Type B pancreatic cell (in vitro differentiated cells): ENCODE data around the gene AK5. TPM values are rescaled to one million over a fixed set of nuclear protein-coding genes. Genes with fewer than 3 reads are reported as not detected.

Experiments
- DNase-seq: peaks from one replicate; pipeline ENCODE4 v3.0.0; 2021; ENCODE audit warnings: mixed read lengths; ENCODE audit not compliant: unreplicated experiment; ENCODE audit errors: extremely low spot score
- H3K27ac Mint-ChIP-seq: 2 replicates; pipeline ENCODE4 v1.8.0; 2021; ENCODE audit warnings: mild to moderate bottlenecking, mixed read lengths
- H3K27me3 Mint-ChIP-seq: 2 replicates; pipeline ENCODE4 v1.8.0; 2021; ENCODE audit warnings: mixed read lengths
- H3K36me3 Mint-ChIP-seq: 2 replicates; pipeline ENCODE4 v1.8.0; 2021; ENCODE audit warnings: mixed read lengths
- H3K4me1 Mint-ChIP-seq: one replicate; pipeline ENCODE4 v1.8.0; 2021; ENCODE audit warnings: mixed read lengths; ENCODE audit not compliant: unreplicated experiment
- H3K4me3 Mint-ChIP-seq: 2 replicates; pipeline ENCODE4 v1.8.0; 2021; ENCODE audit warnings: mild to moderate bottlenecking, mixed read lengths
- H3K9me3 Mint-ChIP-seq: 2 replicates; pipeline ENCODE4 v1.8.0; 2021; ENCODE audit warnings: mixed read lengths
- total RNA-seq: library from RNA; stranded (reverse); gene quantifications from 2 replicates; pipeline ENCODE4 v1.2.1, GENCODE V29; 2021; ENCODE audit warnings: low replicate concordance
- TF ChIP-seq, protein P1 (sequence below): fragments of 200-600 bp; sonication (generic); conservative IDR thresholded peaks from 2 replicates; pipeline ENCODE4 v1.5.0; 2021; ENCODE audit warnings: antibody characterized with exemption, mild to moderate bottlenecking

Gene AK5
- total RNA-seq, 1 donor from 2014 or later = 1.0 TPM

DNA sequence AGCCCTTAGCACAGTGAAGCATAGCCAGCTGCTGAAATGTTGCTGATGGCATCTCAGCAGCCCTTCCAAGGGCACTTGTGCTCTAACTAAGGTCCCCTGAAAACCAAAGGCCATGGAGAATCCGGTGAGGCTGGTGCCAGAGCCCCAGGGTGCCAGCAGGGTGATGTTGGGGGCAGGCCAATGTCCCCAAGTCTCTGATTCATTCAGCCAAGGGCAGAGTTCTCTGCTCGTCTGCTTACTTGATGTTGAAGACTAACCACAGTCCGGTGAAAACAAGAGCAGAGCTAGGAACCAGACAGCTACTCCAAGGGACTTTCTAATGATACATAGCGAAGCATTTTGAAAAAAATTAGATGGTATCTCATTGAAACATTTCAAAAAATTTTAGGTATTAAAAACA is 250.8 kb downstream of the AK5 start:
- TF ChIP-seq, protein P1, sequence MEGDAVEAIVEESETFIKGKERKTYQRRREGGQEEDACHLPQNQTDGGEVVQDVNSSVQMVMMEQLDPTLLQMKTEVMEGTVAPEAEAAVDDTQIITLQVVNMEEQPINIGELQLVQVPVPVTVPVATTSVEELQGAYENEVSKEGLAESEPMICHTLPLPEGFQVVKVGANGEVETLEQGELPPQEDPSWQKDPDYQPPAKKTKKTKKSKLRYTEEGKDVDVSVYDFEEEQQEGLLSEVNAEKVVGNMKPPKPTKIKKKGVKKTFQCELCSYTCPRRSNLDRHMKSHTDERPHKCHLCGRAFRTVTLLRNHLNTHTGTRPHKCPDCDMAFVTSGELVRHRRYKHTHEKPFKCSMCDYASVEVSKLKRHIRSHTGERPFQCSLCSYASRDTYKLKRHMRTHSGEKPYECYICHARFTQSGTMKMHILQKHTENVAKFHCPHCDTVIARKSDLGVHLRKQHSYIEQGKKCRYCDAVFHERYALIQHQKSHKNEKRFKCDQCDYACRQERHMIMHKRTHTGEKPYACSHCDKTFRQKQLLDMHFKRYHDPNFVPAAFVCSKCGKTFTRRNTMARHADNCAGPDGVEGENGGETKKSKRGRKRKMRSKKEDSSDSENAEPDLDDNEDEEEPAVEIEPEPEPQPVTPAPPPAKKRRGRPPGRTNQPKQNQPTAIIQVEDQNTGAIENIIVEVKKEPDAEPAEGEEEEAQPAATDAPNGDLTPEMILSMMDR = no peak
- H3K27ac Mint-ChIP-seq = no peak overlapping the region
- no peaks in the 10 kb centered on the region for H3K9me3 Mint-ChIP-seq
- no peaks in the 10 kb centered on the region for H3K36me3 Mint-ChIP-seq
- H3K4me1 Mint-ChIP-seq = peaks cover 4% of the 10 kb centered on the region
- no peaks in the 10 kb centered on the region for H3K27me3 Mint-ChIP-seq
- no peak for DNase-seq
- H3K4me3 Mint-ChIP-seq = no peak overlapping the region

DNA sequence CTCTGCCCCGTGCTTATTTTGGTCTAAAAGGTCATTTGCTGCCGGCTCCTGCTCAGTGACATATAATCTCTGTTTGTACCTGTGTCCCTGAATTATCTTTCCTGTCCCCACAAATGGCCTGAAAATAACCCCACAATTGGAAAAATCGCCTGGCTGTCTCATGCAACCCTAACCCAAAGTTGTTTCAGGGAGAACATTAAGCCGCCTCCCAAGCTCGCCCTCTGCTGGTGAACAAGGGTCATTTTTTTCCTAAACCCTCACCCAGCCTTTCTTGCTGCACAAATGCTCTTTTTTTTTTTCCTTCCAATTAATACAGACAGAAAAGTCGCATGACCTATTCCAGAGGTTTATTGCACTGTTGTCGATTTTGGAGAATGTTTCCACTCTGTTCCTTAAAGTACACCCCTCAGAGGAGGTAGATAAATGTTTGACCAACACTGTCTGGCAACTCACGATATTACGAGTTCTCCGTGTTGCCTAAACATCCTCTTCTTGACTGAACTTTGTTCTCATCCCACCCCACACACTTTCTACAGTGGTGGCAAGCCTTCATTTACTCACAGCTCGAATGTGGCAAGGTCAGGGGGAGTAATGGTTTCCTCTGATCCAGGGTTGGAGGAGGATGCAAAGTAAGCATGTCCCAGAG is 252.0 kb downstream of the AK5 start:
- H3K27ac Mint-ChIP-seq = no peak overlapping the region
- H3K36me3 Mint-ChIP-seq = no peaks in the 10 kb centered on the region
- H3K4me3 Mint-ChIP-seq = no peak overlapping the region
- peaks cover 4% of the 10 kb centered on the region for H3K4me1 Mint-ChIP-seq
- no peak for DNase-seq
- no peaks in the 10 kb centered on the region for H3K9me3 Mint-ChIP-seq
- H3K27me3 Mint-ChIP-seq = no peaks in the 10 kb centered on the region
- TF ChIP-seq, protein P1 = peak; percentile 90

DNA sequence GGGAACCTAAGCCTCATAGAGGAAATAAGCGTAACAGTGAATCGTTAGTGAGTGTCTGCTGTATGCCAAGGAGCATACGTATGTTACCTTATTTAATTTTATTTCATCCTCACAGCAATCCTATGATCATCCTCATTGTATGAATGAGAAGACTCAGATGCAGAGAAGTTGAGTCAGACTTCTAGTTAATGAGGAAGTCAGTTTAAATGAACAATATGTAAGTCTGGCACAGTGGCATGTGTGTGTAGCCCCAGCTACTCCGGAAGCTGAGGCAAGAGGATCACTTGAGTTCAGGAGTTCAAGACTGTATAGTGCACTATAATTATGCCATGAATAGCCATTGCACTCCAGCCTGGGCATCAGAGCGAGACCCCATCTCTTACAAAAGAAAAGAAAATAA is 252.6 kb downstream of the AK5 start:
- H3K4me3 Mint-ChIP-seq = no peak overlapping the region
- H3K9me3 Mint-ChIP-seq = no peaks in the 10 kb centered on the region
- H3K4me1 Mint-ChIP-seq = peaks cover 4% of the 10 kb centered on the region
- no peaks in the 10 kb centered on the region for H3K27me3 Mint-ChIP-seq
- DNase-seq = no peak
- H3K27ac Mint-ChIP-seq = no peak overlapping the region
- TF ChIP-seq, protein P1 = no peak
- no peaks in the 10 kb centered on the region for H3K36me3 Mint-ChIP-seq

DNA sequence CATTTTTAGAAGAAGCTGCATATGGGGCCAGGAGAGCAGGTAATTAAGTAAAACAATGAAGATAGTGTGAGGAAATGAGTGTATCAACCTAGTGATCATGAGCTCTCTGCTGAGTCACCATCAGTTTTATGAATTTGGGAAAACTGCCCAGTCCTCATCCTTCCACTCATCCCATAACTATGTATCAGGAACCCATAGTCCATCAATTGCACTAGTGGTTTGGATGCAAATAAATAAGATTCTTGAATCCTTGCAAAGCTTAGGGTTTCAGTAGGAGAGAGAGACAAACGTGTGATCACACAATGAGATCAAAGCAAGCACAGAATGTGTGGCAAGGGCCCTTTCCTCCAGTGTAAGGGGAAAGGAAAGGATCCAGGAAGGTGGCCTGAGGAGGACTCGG is 255.0 kb downstream of the AK5 start:
- no peaks in the 10 kb centered on the region for H3K9me3 Mint-ChIP-seq
- TF ChIP-seq, protein P1 = no peak
- H3K4me3 Mint-ChIP-seq = no peak overlapping the region
- H3K36me3 Mint-ChIP-seq = no peaks in the 10 kb centered on the region
- DNase-seq = no peak
- no peak overlapping the region for H3K27ac Mint-ChIP-seq
- peaks cover 12% of the 10 kb centered on the region for H3K4me1 Mint-ChIP-seq
- H3K27me3 Mint-ChIP-seq = no peaks in the 10 kb centered on the region

DNA sequence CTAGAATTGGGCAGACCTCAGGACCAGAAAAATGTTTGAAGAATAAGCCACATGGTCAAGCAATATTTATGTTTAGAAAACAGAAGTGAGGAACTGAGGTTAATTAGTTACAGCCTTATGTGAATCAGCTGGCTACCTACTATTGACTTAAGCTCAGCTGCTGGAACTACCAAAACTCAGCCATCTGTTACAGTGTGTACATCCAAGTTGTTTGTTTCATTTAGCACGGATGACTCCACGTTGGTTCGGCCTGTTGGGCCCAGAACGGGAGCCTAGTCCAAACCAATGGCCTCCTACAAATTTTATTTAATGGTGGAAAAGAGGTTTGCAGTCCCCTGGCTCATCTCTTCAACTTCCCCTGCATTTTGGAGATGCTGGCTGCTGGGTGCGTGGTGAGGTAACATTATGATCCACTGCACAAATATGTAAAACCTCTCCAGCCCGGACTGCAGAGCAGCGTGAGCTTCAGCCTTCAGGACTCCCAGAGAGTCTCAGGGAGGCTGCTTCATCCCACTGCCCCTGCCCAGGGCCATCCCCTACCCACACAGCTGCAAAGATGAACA is 257.2 kb downstream of the AK5 start:
- peaks cover 7% of the 10 kb centered on the region for H3K4me1 Mint-ChIP-seq
- no peaks in the 10 kb centered on the region for H3K27me3 Mint-ChIP-seq
- no peak for DNase-seq
- peak overlapping the region; percentile 51 for H3K27ac Mint-ChIP-seq
- H3K9me3 Mint-ChIP-seq = no peaks in the 10 kb centered on the region
- no peak overlapping the region for H3K4me3 Mint-ChIP-seq
- TF ChIP-seq, protein P1 = no peak
- H3K36me3 Mint-ChIP-seq = no peaks in the 10 kb centered on the region
